HS-5 (cell line): ENCODE data around the gene PPM1L.
"Not testable (repeated sequence)": the region's sequence is repeated elsewhere in the genome, so short reads cannot be mapped to it uniquely, and the experiment has no call there.

ENCODE experiments used
- DNase-seq: peaks from one replicate; pipeline ENCODE4 v3.0.0-alpha.2; 2012; ENCODE audit warnings: low read depth

Gene PPM1L

GRCh38 chr3:160935413-160936095 is 179.5 kb downstream of the PPM1L start:
- DNase-seq, result no peak

- peak; percentile 58 for DNase-seq
These were observed 186.0 kb downstream of the PPM1L start for GRCh38 chr3:160941885-160942494.

- DNase-seq, result no peak
These were observed 188.0 kb downstream of the PPM1L start for GRCh38 chr3:160943996-160944395.

GRCh38 chr3:160945336-160945735 is 189.3 kb downstream of the PPM1L start:
- DNase-seq, result no peak

- no peak for DNase-seq
These were observed 192.2 kb downstream of the PPM1L start for GRCh38 chr3:160948273-160948672.

GRCh38 chr3:160949460-160949859 is 193.4 kb downstream of the PPM1L start:
- no peak for DNase-seq

GRCh38 chr3:160950542-160950941 is 194.5 kb downstream of the PPM1L start:
- no peak for DNase-seq

- DNase-seq, result no peak
These were observed 194.9 kb downstream of the PPM1L start for GRCh38 chr3:160950954-160951353.

- no peak for DNase-seq
These were observed 195.8 kb downstream of the PPM1L start for GRCh38 chr3:160951642-160952487.

- no peak for DNase-seq
These were observed 197.7 kb downstream of the PPM1L start for GRCh38 chr3:160953686-160954085.

- no peak for DNase-seq
These were observed 200.8 kb downstream of the PPM1L start for GRCh38 chr3:160956785-160957184.

- no peak for DNase-seq
These were observed 204.5 kb downstream of the PPM1L start for GRCh38 chr3:160960568-160960967.

- no peak for DNase-seq
These were observed 207.9 kb downstream of the PPM1L start for GRCh38 chr3:160963949-160964348.

- no peak for DNase-seq
These were observed 212.7 kb downstream of the PPM1L start for GRCh38 chr3:160968761-160969160.

- DNase-seq, result no peak
These were observed 217.2 kb downstream of the PPM1L start for GRCh38 chr3:160973067-160973809.

- DNase-seq, result no peak
These were observed 221.7 kb downstream of the PPM1L start for GRCh38 chr3:160977773-160978172.

- no peak for DNase-seq
These were observed 224.7 kb downstream of the PPM1L start for GRCh38 chr3:160980740-160981139.

- no peak for DNase-seq
These were observed 225.3 kb downstream of the PPM1L start for GRCh38 chr3:160981217-160981938.

- no peak for DNase-seq
These were observed 226.5 kb downstream of the PPM1L start for GRCh38 chr3:160982491-160982890.

GRCh38 chr3:160983900-160984299 is 227.9 kb downstream of the PPM1L start:
- DNase-seq, result not testable (repeated sequence)

- no peak for DNase-seq
These were observed 230.0 kb downstream of the PPM1L start for GRCh38 chr3:160986069-160986468.
